Brain microvascular endothelial cell (primary cell): ENCODE results near the gene GDPD5.

Source experiments
- DNase-seq: peaks from one replicate; pipeline ENCODE4 v3.0.0-alpha.2; 2020
- H3K27ac ChIP-seq: fragments of 250-450 bp; sonication (Bioruptor Pico); 2 replicates; pipeline ENCODE4 v1.5.1; 2020; ENCODE audit warnings: mild to moderate bottlenecking, moderate library complexity
- H3K27me3 ChIP-seq: fragments of 250-450 bp; sonication (Bioruptor Pico); replicated peaks from 2 replicates; pipeline ENCODE4 v1.5.1; 2020; ENCODE audit warnings: mild to moderate bottlenecking
- H3K36me3 ChIP-seq: fragments of 250-450 bp; sonication (Bioruptor Pico); replicated peaks from 2 replicates; pipeline ENCODE4 v1.5.1; 2020; ENCODE audit warnings: mild to moderate bottlenecking
- H3K4me3 ChIP-seq: 2 replicates; pipeline ENCODE4 v1.5.1; 2011; ENCODE audit warnings: low read depth, mild to moderate bottlenecking, control low read depth, low read length, moderate library complexity
- in situ Hi-C: cut with HindIII; loops from 2 replicates; pipeline ENCODE4 v1.10.0; 2017; ENCODE audit warnings: low sequenced_read_pairs, low pct_ligation_motif_present
- TF ChIP-seq, protein P1 (sequence below): IDR thresholded peaks from 2 replicates; pipeline ENCODE4 v1.5.1; 2011; ENCODE audit warnings: low read depth, mild to moderate bottlenecking, moderate library complexity, low read length, control low read depth, inconsistent platforms; ENCODE audit errors: missing control alignments

GDPD5 gene

DNA sequence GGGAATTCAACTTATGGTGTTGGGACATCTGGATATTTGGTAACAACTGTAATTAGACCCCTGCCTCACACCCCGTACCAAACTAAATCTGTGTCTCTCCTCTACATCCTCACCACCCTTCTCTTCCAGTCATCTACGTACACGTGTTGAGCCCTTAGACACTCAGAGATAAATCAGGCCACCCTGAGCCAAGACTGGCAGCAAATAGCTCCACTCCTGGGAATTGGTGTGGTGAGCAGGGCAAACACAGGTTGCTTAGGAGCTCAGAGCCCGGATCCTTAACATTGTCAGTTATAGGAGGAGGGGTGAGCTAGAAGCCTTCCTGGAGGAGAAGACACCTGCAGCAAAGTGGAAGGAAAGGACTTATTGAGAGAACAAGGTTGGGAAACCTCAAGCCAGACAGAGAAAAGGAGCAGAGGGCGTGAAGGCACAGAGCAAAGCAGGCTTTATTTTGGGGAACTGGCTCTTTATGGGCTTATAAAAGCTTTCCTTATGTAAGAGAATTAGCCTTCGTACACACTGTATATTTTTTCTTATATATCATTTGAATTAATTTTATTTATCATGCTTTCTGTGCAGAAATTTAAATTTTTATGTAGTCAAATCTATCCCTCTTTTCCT is 55.8 kb downstream of the GDPD5 start:
- Histone ChIP-seq H3K36me3 (no peaks in the 10 kb centered on the region), H3K27ac (no peak overlapping the region), H3K4me3 (no peak overlapping the region), H3K27me3 (no peaks in the 10 kb centered on the region)
- TF ChIP-seq, protein P1, sequence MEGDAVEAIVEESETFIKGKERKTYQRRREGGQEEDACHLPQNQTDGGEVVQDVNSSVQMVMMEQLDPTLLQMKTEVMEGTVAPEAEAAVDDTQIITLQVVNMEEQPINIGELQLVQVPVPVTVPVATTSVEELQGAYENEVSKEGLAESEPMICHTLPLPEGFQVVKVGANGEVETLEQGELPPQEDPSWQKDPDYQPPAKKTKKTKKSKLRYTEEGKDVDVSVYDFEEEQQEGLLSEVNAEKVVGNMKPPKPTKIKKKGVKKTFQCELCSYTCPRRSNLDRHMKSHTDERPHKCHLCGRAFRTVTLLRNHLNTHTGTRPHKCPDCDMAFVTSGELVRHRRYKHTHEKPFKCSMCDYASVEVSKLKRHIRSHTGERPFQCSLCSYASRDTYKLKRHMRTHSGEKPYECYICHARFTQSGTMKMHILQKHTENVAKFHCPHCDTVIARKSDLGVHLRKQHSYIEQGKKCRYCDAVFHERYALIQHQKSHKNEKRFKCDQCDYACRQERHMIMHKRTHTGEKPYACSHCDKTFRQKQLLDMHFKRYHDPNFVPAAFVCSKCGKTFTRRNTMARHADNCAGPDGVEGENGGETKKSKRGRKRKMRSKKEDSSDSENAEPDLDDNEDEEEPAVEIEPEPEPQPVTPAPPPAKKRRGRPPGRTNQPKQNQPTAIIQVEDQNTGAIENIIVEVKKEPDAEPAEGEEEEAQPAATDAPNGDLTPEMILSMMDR: no peak
- in situ Hi-C loops: no loop called here
- no peak for DNase-seq

DNA sequence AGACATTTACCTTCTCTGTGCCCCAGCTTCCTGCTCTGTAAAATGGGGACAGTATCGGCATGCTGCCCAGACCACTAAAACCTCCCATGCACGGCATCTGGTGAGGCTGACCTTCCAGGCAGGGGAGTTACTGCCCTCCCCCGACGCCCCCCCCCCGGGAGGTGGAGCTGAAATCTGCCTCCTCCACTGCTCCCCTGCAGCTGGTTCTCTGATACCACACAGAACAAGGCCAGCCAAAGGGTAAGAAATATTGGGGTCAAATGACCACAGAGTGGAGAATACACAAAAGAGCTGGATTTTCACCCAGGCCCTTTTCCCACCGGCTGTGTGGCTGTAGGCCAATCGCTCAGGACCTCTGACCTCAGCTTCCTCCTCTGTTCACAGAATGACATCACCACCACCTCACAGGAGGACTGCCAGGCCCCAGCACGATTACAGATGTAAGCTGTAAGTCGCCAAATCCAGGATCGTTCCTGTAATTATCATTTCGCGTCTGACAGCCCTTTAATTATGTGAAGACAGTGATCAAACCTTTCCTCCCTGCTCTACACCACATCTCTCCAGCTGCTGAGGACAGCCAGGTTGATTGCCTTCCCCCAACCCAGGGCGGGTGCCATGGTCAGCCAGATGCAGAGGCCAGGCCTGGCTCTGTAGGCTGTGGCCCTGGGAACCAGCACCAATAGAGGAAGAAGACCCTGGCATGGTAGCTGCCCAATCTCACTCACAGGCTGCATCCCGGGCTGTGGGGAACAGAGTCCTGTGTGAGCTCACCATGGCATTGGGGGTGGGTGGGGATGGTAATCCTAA is 57.0 kb downstream of the GDPD5 start:
- H3K36me3 ChIP-seq: no peaks in the 10 kb centered on the region
- in situ Hi-C loops: no loop called here
- TF ChIP-seq, protein P1: no peak
- DNase-seq: peak; percentile 72
- H3K4me3 ChIP-seq: no peak overlapping the region
- no peaks in the 10 kb centered on the region for H3K27me3 ChIP-seq
- no peak overlapping the region for H3K27ac ChIP-seq

DNA sequence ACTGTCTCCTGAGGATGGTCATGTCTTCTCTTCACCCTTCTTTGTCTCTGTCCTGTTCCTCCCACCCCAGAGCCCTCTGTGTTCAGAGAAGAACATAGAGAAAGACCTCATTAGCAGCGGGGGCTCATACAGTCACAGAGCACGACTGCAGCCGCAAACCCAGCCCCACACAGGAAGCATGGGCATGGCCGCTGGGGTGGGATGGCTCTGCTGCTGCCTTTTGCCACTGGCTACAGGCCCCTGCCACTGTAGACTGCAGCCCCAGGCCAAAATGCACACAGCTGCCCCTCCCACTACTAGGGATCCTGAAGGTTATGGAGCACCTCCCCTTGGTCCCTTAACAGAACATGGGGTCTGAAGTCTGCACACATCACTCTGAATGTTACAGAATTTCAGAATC is 57.9 kb downstream of the GDPD5 start:
- DNase-seq: no peak
- Histone ChIP-seq H3K36me3 (no peaks in the 10 kb centered on the region), H3K27me3 (no peaks in the 10 kb centered on the region), H3K4me3 (no peak overlapping the region), H3K27ac (no peak overlapping the region)
- in situ Hi-C loops: no loop called here
- TF ChIP-seq, protein P1: no peak

DNA sequence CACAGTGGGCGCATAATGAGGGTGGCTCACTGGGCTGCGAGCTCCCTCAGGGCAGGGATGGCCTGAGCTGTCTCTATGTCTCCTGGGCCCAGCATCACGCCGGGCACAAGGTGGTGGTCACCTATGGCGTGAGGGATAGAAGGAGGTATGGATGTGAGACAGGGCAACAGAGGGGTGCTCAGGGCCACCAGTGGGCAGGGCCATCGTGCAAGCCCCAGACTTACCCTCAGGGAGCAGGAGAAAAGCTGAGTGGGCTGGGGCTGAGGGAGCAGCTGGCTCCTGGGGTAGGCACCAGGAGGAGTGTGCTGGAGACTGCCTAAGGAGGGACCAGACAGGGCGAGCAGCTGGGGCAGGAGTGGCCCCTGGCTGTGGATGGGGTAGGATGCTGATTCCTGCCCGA is 58.4 kb downstream of the GDPD5 start:
- Histone ChIP-seq H3K27me3 (no peaks in the 10 kb centered on the region), H3K36me3 (no peaks in the 10 kb centered on the region), H3K27ac (no peak overlapping the region), H3K4me3 (no peak overlapping the region)
- DNase-seq: no peak
- in situ Hi-C loops: no loop called here
- TF ChIP-seq, protein P1: no peak

DNA sequence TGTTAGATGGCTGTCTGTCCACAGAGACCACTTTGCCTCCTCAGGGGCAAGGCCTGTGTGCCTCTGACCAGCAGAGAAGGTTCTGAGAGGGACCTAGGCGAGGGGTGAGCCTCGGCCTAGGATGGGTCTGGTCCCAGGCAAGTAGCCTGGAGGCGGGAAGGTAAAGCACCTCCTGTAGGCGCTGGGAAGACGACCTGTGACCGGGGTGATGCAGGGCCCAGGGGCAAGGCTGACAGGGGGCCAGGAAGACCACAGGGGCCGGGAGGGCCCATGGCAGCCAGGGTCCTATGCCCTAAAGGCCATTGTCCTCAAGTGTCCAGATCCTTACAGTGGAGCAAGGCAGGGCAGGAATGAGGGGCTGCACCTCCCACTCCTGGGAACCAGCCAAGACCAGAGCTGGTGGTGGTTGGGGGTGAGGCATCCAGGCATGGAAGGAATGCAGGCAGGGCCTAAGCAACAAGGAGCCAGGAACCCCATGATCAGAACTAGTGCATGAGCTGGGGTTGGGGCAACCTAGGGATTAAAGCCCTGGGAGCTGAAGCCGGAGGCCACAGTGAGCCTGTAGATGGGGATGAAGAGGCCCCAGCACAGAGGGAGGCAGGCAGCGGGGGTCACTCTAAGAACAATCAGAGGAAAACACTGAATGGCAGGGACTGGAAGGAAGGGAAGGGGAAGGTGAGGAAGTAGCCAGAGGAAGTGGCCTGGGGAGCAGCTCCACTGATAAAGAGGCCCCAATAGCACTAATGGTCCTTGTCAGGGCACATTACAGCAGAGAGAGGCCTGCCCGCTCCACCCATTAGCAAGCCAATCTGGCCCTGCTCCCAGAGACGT is 59.8 kb downstream of the GDPD5 start:
- no peak overlapping the region for H3K27ac ChIP-seq
- TF ChIP-seq, protein P1: no peak
- in situ Hi-C loops: no loop called here

More for the DNA sequence above, 59.8 kb downstream of the GDPD5 start:
- no peak overlapping the region for H3K4me3 ChIP-seq
- no peaks in the 10 kb centered on the region for H3K36me3 ChIP-seq
- DNase-seq: peak; percentile 19
- H3K27me3 ChIP-seq: no peaks in the 10 kb centered on the region
